Measurements from ENCODE around the gene ASNSD1.
"Not testable (repeated sequence)": the region's sequence is repeated elsewhere in the genome, so short reads cannot be mapped to it uniquely, and the experiment has no call there.

DNA sequence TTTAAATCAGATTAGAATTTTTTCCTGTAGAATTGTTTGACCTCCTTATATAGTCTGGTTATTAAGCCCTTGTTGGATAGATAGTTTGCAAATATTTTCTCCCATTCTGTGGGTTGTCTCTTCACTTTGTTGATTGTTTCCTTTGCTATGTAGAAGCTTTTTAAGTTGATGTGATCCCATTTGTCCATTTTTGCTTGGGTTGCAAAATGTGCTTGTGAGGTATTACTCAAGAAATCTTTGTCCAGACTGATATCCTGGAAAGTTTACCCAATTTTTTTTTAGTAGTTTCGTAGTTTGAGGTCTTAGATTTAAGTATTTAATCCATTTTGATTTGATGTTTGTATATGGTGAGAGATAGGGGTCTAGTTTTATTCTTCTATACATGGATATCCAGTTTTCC lies 26.5 kb downstream of the ASNSD1 start:
- not testable (repeated sequence) for TF ChIP-seq CTCF, EP300 (IDR thresholded peaks at IDR 0.05)

All from ovary (tissue), 3 donors.